HUES6 (cell line): ENCODE results near the gene CLEC10A.
"Not testable (repeated sequence)": the region's sequence is repeated elsewhere in the genome, so short reads cannot be mapped to it uniquely, and the experiment has no call there.

ENCODE experiments used
- H3K27ac ChIP-seq: 2 replicates; pipeline ENCODE4 v1.7.0; 2013; ENCODE audit warnings: low read depth, mild to moderate bottlenecking, low read length, inconsistent platforms
- H3K27me3 ChIP-seq: 2 replicates; pipeline ENCODE4 v1.6.1; 2013; ENCODE audit warnings: low read length; ENCODE audit not compliant: control insufficient read depth, insufficient read depth
- H3K36me3 ChIP-seq: 2 replicates; pipeline ENCODE4 v1.6.1; 2013; ENCODE audit warnings: low read length; ENCODE audit not compliant: control insufficient read depth, insufficient read depth
- H3K4me1 ChIP-seq: 2 replicates; pipeline ENCODE4 v1.6.1; 2013; ENCODE audit warnings: low read length; ENCODE audit not compliant: control insufficient read depth, insufficient read depth
- H3K4me3 ChIP-seq: 2 replicates; pipeline ENCODE4 v1.5.1; 2013; ENCODE audit warnings: low read depth, low read length
- H3K9ac ChIP-seq: one replicate; pipeline ENCODE4 v1.6.1; 2013; ENCODE audit warnings: mild to moderate bottlenecking, low read length
- H3K9me3 ChIP-seq: 2 replicates; pipeline ENCODE4 v1.6.1; 2013; ENCODE audit warnings: low read depth, low read length; ENCODE audit not compliant: control insufficient read depth, insufficient read depth

CLEC10A gene, protein sequence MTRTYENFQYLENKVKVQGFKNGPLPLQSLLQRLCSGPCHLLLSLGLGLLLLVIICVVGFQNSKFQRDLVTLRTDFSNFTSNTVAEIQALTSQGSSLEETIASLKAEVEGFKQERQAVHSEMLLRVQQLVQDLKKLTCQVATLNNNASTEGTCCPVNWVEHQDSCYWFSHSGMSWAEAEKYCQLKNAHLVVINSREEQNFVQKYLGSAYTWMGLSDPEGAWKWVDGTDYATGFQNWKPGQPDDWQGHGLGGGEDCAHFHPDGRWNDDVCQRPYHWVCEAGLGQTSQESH

DNA sequence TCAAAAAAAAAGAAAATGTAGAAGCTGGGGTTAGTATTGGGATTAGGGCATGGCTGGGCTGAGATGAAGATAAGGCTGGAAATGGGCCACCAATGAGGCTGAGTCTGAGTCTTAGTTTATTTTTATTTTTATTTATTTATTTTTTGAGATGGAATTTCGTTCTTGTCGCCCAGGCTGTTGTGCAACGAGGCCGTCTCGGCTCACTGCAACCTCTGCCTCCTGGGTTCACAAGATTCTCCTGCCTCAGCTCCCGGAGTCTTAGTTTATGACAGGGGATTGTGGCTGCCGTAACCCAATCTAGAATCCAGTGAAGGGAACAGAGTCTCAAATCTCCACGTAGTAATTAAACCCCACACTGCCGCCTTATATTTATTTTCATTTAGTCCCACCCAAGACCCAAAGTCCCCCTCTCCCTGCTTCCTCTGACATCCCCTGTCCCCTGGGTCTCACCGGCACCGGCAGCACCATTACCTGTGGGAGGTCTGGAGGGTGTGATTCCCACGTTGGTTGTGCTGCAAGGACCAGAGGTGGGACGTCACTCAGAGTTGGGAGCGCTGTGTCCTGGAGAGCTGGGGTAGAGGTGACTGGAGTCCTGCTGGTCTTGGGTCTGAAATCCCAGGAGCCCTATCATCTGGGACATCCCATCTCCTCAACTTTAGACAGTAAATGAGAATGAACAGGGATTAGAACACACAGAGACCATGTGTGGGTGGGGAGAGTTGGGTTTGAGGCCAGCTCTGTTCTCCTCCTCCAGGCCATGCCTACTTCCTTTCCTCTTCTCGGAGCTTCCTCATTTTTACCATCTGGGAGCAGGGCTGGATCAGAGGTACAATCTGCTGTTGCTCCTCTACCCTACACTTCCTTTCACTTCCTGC is at the start of gene CLEC10A:
Gene CLEC10A (minus strand): TSS at position 671 of the 875 bp plus-strand sequence. CDS start 1,439 bp downstream, outside the sequence.
- no peaks in the 10 kb centered on the region for H3K9me3 ChIP-seq
- H3K27ac ChIP-seq: no peak within 1 kb of the TSS
- H3K36me3 ChIP-seq: no peaks in the 10 kb centered on the region
- no peak within 1 kb of the TSS for H3K4me3 ChIP-seq
- no peaks in the 10 kb centered on the region; the same call in 1 of the 2 replicates for H3K27me3 ChIP-seq
- H3K9ac ChIP-seq: no peak within 1 kb of the TSS
- H3K4me1 ChIP-seq: no peaks in the 10 kb centered on the region

DNA sequence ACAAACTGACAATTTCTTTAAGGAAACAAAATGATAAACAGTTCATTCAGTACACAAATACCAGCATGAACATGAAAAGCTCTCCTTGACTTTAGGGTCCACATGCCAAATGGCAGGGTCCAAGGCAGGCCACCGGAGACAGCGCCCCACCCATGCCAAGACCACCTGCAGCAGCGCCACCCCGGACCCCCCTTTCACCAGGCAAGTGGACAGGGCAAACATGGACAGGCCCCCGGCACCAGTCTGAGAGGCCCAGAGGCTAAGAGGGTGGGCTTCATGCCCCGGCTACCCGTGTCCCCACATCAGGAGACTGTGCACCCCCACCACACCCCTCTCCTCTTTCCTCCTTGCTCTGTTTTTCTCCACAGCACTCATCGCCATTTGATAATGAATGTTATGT is 49.3 kb upstream of the CLEC10A start:
- Histone ChIP-seq H3K9me3 (no peaks in the 10 kb centered on the region), H3K4me3 (no peak overlapping the region), H3K27me3 (peaks cover 13% of the 10 kb centered on the region), H3K4me1 (peaks cover 29% of the 10 kb centered on the region), H3K36me3 (no peaks in the 10 kb centered on the region), H3K9ac (no peak overlapping the region), H3K27ac (no peak overlapping the region)

DNA sequence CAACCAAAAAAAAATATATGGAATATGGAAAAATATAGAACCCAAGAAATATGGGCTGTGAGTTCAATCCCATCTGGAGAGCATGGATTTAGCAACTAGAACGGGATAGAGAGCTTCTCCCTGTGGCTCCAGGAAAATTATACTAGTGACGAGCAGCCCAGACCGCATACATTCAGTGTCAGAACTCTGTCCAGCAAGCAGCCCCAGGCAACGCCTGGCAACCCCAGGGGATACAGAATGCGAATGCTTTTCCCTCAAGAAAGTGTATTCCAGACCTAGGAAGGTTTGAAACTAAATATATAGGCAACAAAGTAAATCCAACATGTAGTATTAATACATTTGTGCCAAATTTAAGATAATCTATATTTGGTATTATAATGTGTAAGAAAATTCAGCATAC is 48.1 kb upstream of the CLEC10A start:
- no peaks in the 10 kb centered on the region for H3K36me3 ChIP-seq
- no peaks in the 10 kb centered on the region for H3K9me3 ChIP-seq
- H3K9ac ChIP-seq: no peak overlapping the region
- H3K4me3 ChIP-seq: no peak overlapping the region
- no peak overlapping the region for H3K27ac ChIP-seq
- H3K27me3 ChIP-seq: peaks cover 4% of the 10 kb centered on the region; the same call in 1 of the 2 replicates
- H3K4me1 ChIP-seq: peaks cover 20% of the 10 kb centered on the region

DNA sequence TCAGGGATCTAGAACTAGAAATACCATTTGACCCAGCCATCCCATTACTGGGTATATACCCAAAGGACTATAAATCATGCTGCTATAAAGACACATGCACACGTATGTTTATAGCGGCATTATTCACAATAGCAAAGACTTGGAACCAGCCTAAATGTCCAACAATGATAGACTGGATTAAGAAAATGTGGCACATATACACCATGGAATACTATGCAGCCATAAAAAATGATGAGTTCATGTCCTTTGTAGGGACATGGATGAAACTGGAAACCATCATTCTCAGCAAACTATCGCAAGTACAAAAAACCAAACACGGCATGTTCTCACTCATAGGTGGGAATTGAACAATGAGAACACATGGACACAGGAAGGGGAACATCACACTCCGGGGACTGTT is 47.5 kb upstream of the CLEC10A start:
- peaks cover 20% of the 10 kb centered on the region for H3K4me1 ChIP-seq

DNA sequence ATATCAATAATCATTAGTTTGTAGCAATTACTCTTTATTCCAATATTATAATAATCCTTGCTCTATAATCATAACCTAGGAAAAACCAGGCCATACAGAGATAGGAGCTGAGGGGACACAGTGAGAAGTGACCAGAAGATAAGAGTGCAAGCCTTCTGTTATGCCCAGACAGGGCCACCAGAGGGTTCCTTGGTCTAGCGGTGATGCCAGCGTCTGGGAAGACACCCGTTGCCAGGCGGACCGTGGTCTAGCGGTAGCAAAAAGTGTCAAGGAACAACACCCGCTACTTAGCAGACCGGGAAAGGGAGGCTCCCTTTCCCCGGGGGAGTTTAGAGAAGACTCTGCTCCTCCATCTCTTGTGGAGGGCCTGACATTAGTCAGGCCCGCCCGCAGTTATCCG is 46.3 kb upstream of the CLEC10A start:
- H3K27ac ChIP-seq, H3K4me3 ChIP-seq, H3K9ac ChIP-seq, H3K27me3 ChIP-seq, H3K9me3 ChIP-seq, H3K36me3 ChIP-seq: not testable (repeated sequence)
- H3K4me1 ChIP-seq: peaks cover 19% of the 10 kb centered on the region

More for the DNA sequence above, 47.5 kb upstream of the CLEC10A start:
- H3K4me3 ChIP-seq, H3K9me3 ChIP-seq, H3K27ac ChIP-seq, H3K36me3 ChIP-seq, H3K27me3 ChIP-seq, H3K9ac ChIP-seq: not testable (repeated sequence)

DNA sequence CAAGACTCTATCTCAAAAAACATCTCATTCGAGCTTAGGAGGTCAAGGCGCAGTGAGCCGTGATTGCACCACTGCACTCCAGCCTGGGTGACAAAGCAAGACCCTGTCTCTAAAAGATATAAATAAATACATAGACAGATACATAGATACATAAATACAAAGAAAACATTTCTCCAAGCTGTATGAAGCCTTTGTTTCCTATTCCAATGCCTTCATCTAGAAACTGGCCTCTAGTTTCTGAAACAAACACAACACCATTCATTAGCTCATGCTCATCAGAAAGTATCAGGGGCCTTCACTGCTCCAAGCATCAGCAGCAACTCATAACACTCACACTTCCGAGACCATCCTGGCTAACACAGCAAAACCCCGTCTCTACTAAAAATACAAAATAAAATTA is 44.9 kb upstream of the CLEC10A start:
- Histone ChIP-seq H3K27ac (no peak overlapping the region), H3K36me3 (no peaks in the 10 kb centered on the region), H3K9ac (no peak overlapping the region), H3K27me3 (no peaks in the 10 kb centered on the region), H3K4me1 (peaks cover 7% of the 10 kb centered on the region), H3K4me3 (no peak overlapping the region), H3K9me3 (no peaks in the 10 kb centered on the region)

DNA sequence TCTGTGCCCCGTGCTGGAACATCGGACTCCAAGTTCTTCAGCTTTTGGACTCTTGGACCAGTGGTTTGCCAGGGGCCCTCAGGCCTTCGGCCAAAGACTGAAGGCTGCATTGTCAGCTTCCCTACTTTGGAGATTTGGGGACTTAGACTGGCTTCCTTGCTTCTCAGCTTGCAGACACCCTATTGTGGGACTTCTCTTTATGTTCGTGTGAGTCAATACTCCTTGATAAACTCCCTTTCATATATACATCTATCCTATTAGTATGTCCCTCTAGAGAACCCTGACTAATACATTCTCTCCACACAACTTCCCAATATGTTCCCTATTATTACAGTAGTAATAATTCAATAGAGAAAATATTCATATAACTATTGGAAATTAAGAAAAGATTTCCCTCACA is 43.8 kb upstream of the CLEC10A start:
- Histone ChIP-seq H3K27me3 (no peaks in the 10 kb centered on the region), H3K9me3 (no peaks in the 10 kb centered on the region), H3K4me1 (no peaks in the 10 kb centered on the region), H3K27ac (no peak overlapping the region), H3K9ac (no peak overlapping the region), H3K4me3 (no peak overlapping the region), H3K36me3 (no peaks in the 10 kb centered on the region)

DNA sequence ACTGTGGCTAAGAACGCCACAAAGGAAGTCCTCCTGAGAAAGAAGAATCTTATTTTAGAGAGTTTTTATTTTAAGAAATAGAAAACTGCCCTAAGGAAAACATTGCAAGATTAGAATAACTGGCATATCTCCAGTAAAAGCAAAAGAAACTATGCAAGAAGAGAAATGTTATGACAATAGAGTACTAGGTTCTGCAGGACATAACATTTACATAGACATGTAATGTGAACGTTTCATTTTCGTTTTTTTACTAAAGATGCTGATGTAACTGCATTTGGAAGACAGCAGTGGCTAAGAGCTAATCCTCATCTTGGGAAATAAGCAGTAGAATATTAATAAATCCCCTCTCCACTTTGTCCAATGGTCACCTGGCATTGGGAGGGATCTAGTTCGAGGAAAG is 42.3 kb upstream of the CLEC10A start:
- Histone ChIP-seq H3K4me3 (no peak overlapping the region), H3K27me3 (no peaks in the 10 kb centered on the region), H3K4me1 (no peaks in the 10 kb centered on the region), H3K27ac (no peak overlapping the region), H3K9me3 (no peaks in the 10 kb centered on the region), H3K9ac (no peak overlapping the region), H3K36me3 (no peaks in the 10 kb centered on the region)

DNA sequence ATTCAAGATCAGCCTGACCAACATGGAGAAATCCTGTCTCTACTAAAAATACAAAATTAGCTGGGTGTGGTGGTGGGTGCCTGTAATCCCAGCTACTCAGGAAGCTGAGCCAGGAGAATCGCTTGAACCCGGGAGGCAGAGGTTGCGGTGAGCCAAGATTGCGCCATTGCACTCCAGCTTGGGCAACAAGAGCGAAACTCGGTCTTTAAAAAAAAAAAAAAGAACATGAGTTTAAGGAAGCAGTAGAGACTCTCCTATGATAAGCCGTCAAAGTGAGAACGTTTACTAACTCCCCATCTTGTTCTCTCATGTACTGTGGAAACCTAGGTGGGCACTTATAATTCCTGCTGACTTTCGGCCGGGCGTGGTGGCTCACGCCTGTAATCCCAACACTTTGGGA is 40.6 kb upstream of the CLEC10A start:
- not testable (repeated sequence) for H3K9me3 ChIP-seq, H3K4me3 ChIP-seq, H3K27me3 ChIP-seq, H3K36me3 ChIP-seq, H3K4me1 ChIP-seq, H3K27ac ChIP-seq, H3K9ac ChIP-seq

DNA sequence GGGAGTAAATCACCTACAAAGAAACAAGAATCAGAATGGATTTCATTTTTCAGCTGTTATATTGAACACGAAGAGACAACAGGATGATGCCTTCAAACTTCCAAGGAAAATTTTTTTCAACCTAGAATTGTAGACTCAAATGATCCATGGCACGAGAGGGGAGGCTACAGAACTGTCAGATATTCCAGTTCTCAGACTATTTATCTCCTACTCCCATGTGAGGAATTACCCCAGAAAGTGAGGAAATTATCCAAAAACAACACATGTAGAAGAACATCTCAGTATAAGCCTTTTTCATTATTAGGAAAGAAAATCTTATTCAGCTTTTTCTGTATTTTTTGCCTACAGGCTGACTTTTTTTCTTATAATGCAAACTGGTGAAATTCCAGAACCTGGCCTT is 40.1 kb upstream of the CLEC10A start:
- no peaks in the 10 kb centered on the region for H3K27me3 ChIP-seq
- no peak overlapping the region for H3K27ac ChIP-seq
- H3K9ac ChIP-seq: no peak overlapping the region
- H3K36me3 ChIP-seq: no peaks in the 10 kb centered on the region
- H3K4me1 ChIP-seq: peaks cover 1% of the 10 kb centered on the region; the same call in 1 of the 2 replicates
- H3K9me3 ChIP-seq: no peaks in the 10 kb centered on the region
- no peak overlapping the region for H3K4me3 ChIP-seq

DNA sequence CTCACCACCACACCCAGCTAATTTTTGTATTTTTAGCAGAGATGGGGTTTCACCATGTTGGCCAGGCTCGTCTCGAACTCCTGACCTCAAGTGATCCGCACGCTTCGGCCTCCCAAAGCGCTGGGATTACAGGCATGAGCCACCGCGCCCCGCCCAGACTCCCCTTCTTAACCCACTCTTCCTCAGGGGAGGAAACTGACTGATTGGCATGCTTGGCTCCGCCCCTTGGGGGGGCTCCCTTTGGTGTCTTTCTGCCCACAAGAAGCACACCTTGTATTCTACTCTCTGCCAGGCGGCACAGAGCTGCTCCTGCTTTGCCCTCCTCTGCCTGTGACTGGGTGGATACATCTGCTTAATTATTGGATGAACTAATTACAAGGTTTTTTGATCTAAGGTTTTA is 39.3 kb upstream of the CLEC10A start:
- no peak overlapping the region for H3K9ac ChIP-seq
- peaks cover 8% of the 10 kb centered on the region; the same call in 1 of the 2 replicates for H3K4me1 ChIP-seq
- no peak overlapping the region for H3K4me3 ChIP-seq
- no peaks in the 10 kb centered on the region for H3K27me3 ChIP-seq
- no peak overlapping the region for H3K27ac ChIP-seq
- H3K9me3 ChIP-seq: no peaks in the 10 kb centered on the region
- H3K36me3 ChIP-seq: no peaks in the 10 kb centered on the region
